GM12874 (cell line): Measurements from ENCODE around the gene SPO11.

Experiments
- CTCF ChIP-seq: IDR thresholded peaks from 2 replicates; pipeline ENCODE4 v1.5.1; 2011; ENCODE audit warnings: low read depth, mild to moderate bottlenecking, control low read depth, low read length, moderate library complexity; ENCODE audit not compliant: insufficient read depth

SPO11 gene

GRCh38 chr20:57312138-57312537 is 17.5 kb upstream of the SPO11 start:
- no peak for TF ChIP-seq CTCF

- no peak for TF ChIP-seq CTCF
Measured at GRCh38 chr20:57313230-57313629, 16.4 kb upstream of the SPO11 start.

- no peak for TF ChIP-seq CTCF
Measured at GRCh38 chr20:57313951-57314350, 15.7 kb upstream of the SPO11 start.

GRCh38 chr20:57315083-57315975 is 14.3 kb upstream of the SPO11 start:
- TF ChIP-seq CTCF = no peak

GRCh38 chr20:57315976-57316480 is 13.6 kb upstream of the SPO11 start:
- TF ChIP-seq CTCF = no peak

GRCh38 chr20:57316795-57317201 is 12.8 kb upstream of the SPO11 start:
- no peak for TF ChIP-seq CTCF

GRCh38 chr20:57317316-57317788 is 12.3 kb upstream of the SPO11 start:
- TF ChIP-seq CTCF = no peak
